IMR-90 (cell line): ENCODE results near the gene PTPN4. TPM values are rescaled to one million over a fixed set of nuclear protein-coding genes. Genes with fewer than 3 reads are reported as not detected.

Source experiments
- ATAC-seq: fragments of 200-7000 bp; cut with Tn5 transposase; 2 replicates; pipeline ENCODE4 v1.9.1; 2020; ENCODE audit warnings: low read depth, mild to moderate bottlenecking, moderate library complexity
- BruUV-seq: library from RNA; stranded (reverse); fragments of 400-500 nt; replicated peaks from 2 replicates; lab custom pipeline; 2021; lab: Mats Ljungman, UMichigan
- CTCF ChIA-PET: fragments of 300-600 bp; formaldehyde crosslinking; extraction: SDS; loops from one replicate; lab custom pipeline; 2021; ENCODE audit warnings: antibody characterized with exemption; lab: Yijun Ruan, JAX
- POLR2A ChIA-PET: fragments of 300-600 bp; sonication (Branson Sonifier 250); formaldehyde crosslinking; loops from one replicate; lab custom pipeline; 2022; ENCODE audit warnings: antibody characterized with exemption; ENCODE audit not compliant: unreplicated experiment; lab: Charles Lee
- DNase-seq: peaks from one replicate; pipeline ENCODE4 v3.0.0; 2013
- H2AFZ ChIP-seq: replicated peaks from 2 replicates; pipeline ENCODE3; 2013; ENCODE audit warnings: low read length, mild to moderate bottlenecking; ENCODE audit not compliant: poor library complexity
- H2AK5ac ChIP-seq: 2 replicates; pipeline ENCODE4 v1.6.1; 2013; ENCODE audit warnings: low read depth, low read length, inconsistent platforms
- H2AK9ac ChIP-seq: replicated peaks from 2 replicates; pipeline ENCODE3; 2013; ENCODE audit warnings: mild to moderate bottlenecking, low read depth, low read length, moderate library complexity; ENCODE audit not compliant: poor library complexity
- H2BK120ac ChIP-seq: 2 replicates; pipeline ENCODE4 v1.6.1; 2013; ENCODE audit warnings: low read depth, low read length, inconsistent platforms
- H2BK15ac ChIP-seq: 3 replicates; pipeline ENCODE4 v1.6.1; 2013; ENCODE audit warnings: low read depth, low read length, inconsistent platforms
- H2BK20ac ChIP-seq: 2 replicates; pipeline ENCODE4 v1.6.1; 2013; ENCODE audit warnings: low read depth, mild to moderate bottlenecking, inconsistent platforms, low read length, moderate library complexity
- H2BK5ac ChIP-seq: 2 replicates; pipeline ENCODE4 v1.6.1; 2013; ENCODE audit warnings: mild to moderate bottlenecking, low read depth, low read length, inconsistent platforms; ENCODE audit not compliant: poor library complexity, severe bottlenecking
- H3K14ac ChIP-seq: replicated peaks from 2 replicates; pipeline ENCODE4 v1.6.1; 2013; ENCODE audit warnings: low read depth, low read length, inconsistent platforms
- H3K18ac ChIP-seq: 2 replicates; pipeline ENCODE4 v1.6.1; 2013; ENCODE audit warnings: low read depth, low read length, control low read depth
- H3K23ac ChIP-seq: 2 replicates; pipeline ENCODE4 v1.6.1; 2013; ENCODE audit warnings: low read depth, low read length, inconsistent platforms
- H3K27ac ChIP-seq: 2 replicates; pipeline ENCODE4 v1.5.1; 2013; ENCODE audit warnings: mild to moderate bottlenecking, control low read depth, low read length; ENCODE audit not compliant: insufficient read depth
- H3K27me3 ChIP-seq: 2 replicates; pipeline ENCODE4 v1.6.1; 2013; ENCODE audit warnings: low read length; ENCODE audit not compliant: control insufficient read depth, insufficient read depth
- H3K36me3 ChIP-seq: 2 replicates; pipeline ENCODE4 v1.6.1; 2013; ENCODE audit warnings: low read length, mixed read lengths; ENCODE audit not compliant: control insufficient read depth, insufficient read depth
- H3K4ac ChIP-seq: 2 replicates; pipeline ENCODE4 v1.6.1; 2013; ENCODE audit warnings: low read depth, low read length, inconsistent platforms
- H3K4me1 ChIP-seq: 2 replicates; pipeline ENCODE4 v1.6.1; 2013; ENCODE audit warnings: low read length, mixed read lengths; ENCODE audit not compliant: control insufficient read depth, insufficient read depth
- H3K4me2 ChIP-seq: 2 replicates; pipeline ENCODE4 v1.6.1; 2013; ENCODE audit warnings: low read depth, mild to moderate bottlenecking, control low read depth, low read length, moderate library complexity
- H3K4me3 ChIP-seq: 2 replicates; pipeline ENCODE4 v1.5.1; 2013; ENCODE audit warnings: low read depth, mild to moderate bottlenecking, control low read depth, low read length, moderate library complexity; ENCODE audit not compliant: insufficient read depth
- H3K56ac ChIP-seq: 2 replicates; pipeline ENCODE4 v1.6.1; 2013; ENCODE audit warnings: low read length, inconsistent platforms; ENCODE audit not compliant: insufficient read depth; ENCODE audit errors: extremely low read depth
- H3K79me1 ChIP-seq, 2 experiments: 2 replicates each; pipeline ENCODE4 v1.6.1; 2013; ENCODE audit warnings: low read length in 2 of 2, inconsistent platforms in 1 of 2, low read depth in 1 of 2
- H3K9ac ChIP-seq: 2 replicates; pipeline ENCODE4 v1.6.1; 2013; ENCODE audit warnings: low read depth, low read length, control low read depth
- H3K9me1 ChIP-seq: 2 replicates; pipeline ENCODE4 v1.6.1; 2013; ENCODE audit warnings: low read length, inconsistent platforms; ENCODE audit not compliant: insufficient read depth
- H3K9me3 ChIP-seq: 2 replicates; pipeline ENCODE4 v1.6.1; 2013; ENCODE audit warnings: low read length; ENCODE audit not compliant: control insufficient read depth, insufficient read depth
- H4K20me1 ChIP-seq: 2 replicates; pipeline ENCODE4 v1.6.1; 2013; ENCODE audit warnings: low read length, inconsistent platforms; ENCODE audit not compliant: insufficient read depth
- H4K5ac ChIP-seq: 2 replicates; pipeline ENCODE4 v1.6.1; 2013; ENCODE audit warnings: mild to moderate bottlenecking, low read depth, low read length, control low read depth
- H4K8ac ChIP-seq, 2 experiments: 2 replicates each; pipeline ENCODE4 v1.6.1; 2013; ENCODE audit warnings: low read depth in 2 of 2, low read length in 2 of 2, control low read depth in 1 of 2, inconsistent platforms in 1 of 2
- H4K91ac ChIP-seq: 2 replicates; pipeline ENCODE4 v1.6.1; 2013; ENCODE audit warnings: low read depth, low read length, inconsistent platforms; ENCODE audit not compliant: insufficient read depth
- BHLHE40 ChIP-seq: fragments of 150-350 bp; IDR thresholded peaks from 2 replicates; pipeline ENCODE4 v1.6.1; 2016; ENCODE audit warnings: mild to moderate bottlenecking, low read depth, low read length
- CEBPB ChIP-seq: IDR thresholded peaks from 2 replicates; pipeline ENCODE4 v1.6.1; 2012; ENCODE audit warnings: low read depth, low read length, improper control_type of control experiment
- CHD1 ChIP-seq: IDR thresholded peaks from 2 replicates; pipeline ENCODE4 v1.6.1; 2012; ENCODE audit warnings: low read depth, low read length, improper control_type of control experiment
- CTCF ChIP-seq: conservative IDR thresholded peaks from 2 replicates; pipeline ENCODE4 v1.5.1; 2012; ENCODE audit warnings: mild to moderate bottlenecking, low read depth, low read length, improper control_type of control experiment
- FOS ChIP-seq: fragments of 150-350 bp; IDR thresholded peaks from 2 replicates; pipeline ENCODE4 v1.6.1; 2016; ENCODE audit warnings: low read depth, low read length
- MAFK ChIP-seq: IDR thresholded peaks from 2 replicates; pipeline ENCODE4 v1.6.1; 2012; ENCODE audit warnings: low read depth, low read length, improper control_type of control experiment
- MAZ ChIP-seq: IDR thresholded peaks from 2 replicates; pipeline ENCODE4 v1.6.1; 2012; ENCODE audit warnings: low read depth, mild to moderate bottlenecking, low read length, improper control_type of control experiment, moderate library complexity, borderline replicate concordance
- MXI1 ChIP-seq: IDR thresholded peaks from 2 replicates; pipeline ENCODE4 v1.6.1; 2012; ENCODE audit warnings: low read depth, mild to moderate bottlenecking, low read length, moderate library complexity, borderline replicate concordance
- NFE2L2 ChIP-seq: fragments of 150-350 bp; IDR thresholded peaks from 2 replicates; pipeline ENCODE4 v1.6.1; 2016; ENCODE audit warnings: low read depth, mild to moderate bottlenecking, low read length
- POLR2A ChIP-seq: IDR thresholded peaks from 2 replicates; pipeline ENCODE4 v1.6.1; 2012; ENCODE audit warnings: mild to moderate bottlenecking, low read depth, low read length
- RAD21 ChIP-seq: IDR thresholded peaks from 2 replicates; pipeline ENCODE4 v1.6.1; 2012; ENCODE audit warnings: low read length, improper control_type of control experiment
- RCOR1 ChIP-seq: IDR thresholded peaks from 2 replicates; pipeline ENCODE4 v1.6.1; 2012; ENCODE audit warnings: mild to moderate bottlenecking, low read length, improper control_type of control experiment; ENCODE audit not compliant: insufficient replicate concordance
- RFX5 ChIP-seq: IDR thresholded peaks from 2 replicates; pipeline ENCODE4 v1.8.0; 2012; ENCODE audit warnings: low read depth, mild to moderate bottlenecking, low read length, moderate library complexity
- SMC3 ChIP-seq: fragments of 150-350 bp; IDR thresholded peaks from 2 replicates; pipeline ENCODE4 v1.6.1; 2016; ENCODE audit warnings: low read depth, mild to moderate bottlenecking, antibody characterized with exemption, low read length, moderate library complexity
- USF2 ChIP-seq: fragments of 150-350 bp; IDR thresholded peaks from 2 replicates; pipeline ENCODE4 v1.6.1; 2017; ENCODE audit warnings: mild to moderate bottlenecking, antibody characterized with exemption, low read length, low read depth
- dilution Hi-C: fragments of 300-500 bp; cut with HindIII; formaldehyde crosslinking; loops from one replicate; pipeline ENCODE4 v1.14.3; 2018; ENCODE audit warnings: low sequenced_read_pairs; ENCODE audit not compliant: unreplicated experiment
- in situ Hi-C: fragments of 300-500 bp; cut with MboI; formaldehyde crosslinking; loops from 3 replicates; pipeline ENCODE4 v1.14.3; 2019; ENCODE audit warnings: low sequenced_read_pairs, inconsistent platforms, mixed read lengths
- intact Hi-C: fragments of 100-400 bp; cut with micrococcal nuclease; formaldehyde crosslinking; loops from 2 replicates; pipeline ENCODE4 v1.10.0; 2022
- polyA plus RNA-seq, 3 experiments: library from polyadenylated mRNA; depleted of rRNA; stranded (reverse); fragments of >200 nt; gene quantifications; 2 replicates each; pipeline ENCODE4 v1.2.3, GENCODE V29; 2012; ENCODE audit warnings: low replicate concordance in 1 of 3
- total RNA-seq: library from RNA; depleted of rRNA; stranded (reverse); fragments of >200 nt; gene quantifications from 2 replicates; pipeline ENCODE4 v1.2.3, GENCODE V29; 2012
- TF ChIP-seq, protein P1 (sequence below): fragments of 150-350 bp; IDR thresholded peaks from 2 replicates; pipeline ENCODE4 v1.6.1; 2016; ENCODE audit warnings: low read depth, mild to moderate bottlenecking, low read length, moderate library complexity, borderline replicate concordance

Gene PTPN4
- total and polyA plus RNA-seq, 2 of the 4 experiments (the other 2 are of a cell fraction), result 2.9 to 19.2 TPM

DNA sequence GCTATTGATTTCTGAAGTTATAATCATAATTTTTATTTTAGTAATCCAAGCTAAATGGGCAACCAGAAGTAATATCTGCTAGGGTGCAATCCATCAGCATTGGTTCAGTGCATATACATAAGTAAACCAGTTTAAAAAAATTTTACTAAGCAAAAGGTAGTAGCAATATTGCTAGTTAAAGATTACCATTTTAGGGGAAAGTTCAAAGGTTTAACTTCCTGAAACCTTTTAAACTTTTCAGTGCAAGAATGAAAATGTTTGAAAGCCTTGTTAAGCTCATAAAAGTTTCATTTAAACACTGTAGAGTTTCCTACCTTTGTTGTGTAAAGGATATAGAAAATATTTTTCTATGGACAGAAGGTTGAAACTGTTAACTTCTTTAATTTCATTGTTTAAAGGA, 222.2 kb downstream of the PTPN4 start:
- H3K4ac ChIP-seq, result no peak overlapping the region
- no TSS peak for BruUV-seq
- no peak overlapping the region for H4K5ac ChIP-seq
- H2AK9ac ChIP-seq, result no peak overlapping the region
- no peak overlapping the region for H2BK5ac ChIP-seq
- ChIA-PET POLR2A (no interaction called here), CTCF (no interaction called here)
- intact Hi-C loops (no loop called here), in situ Hi-C loops (no loop called here), dilution Hi-C loops (no loop called here)
- H2BK120ac ChIP-seq, result no peak overlapping the region
- no peak overlapping the region for H3K56ac ChIP-seq
- H2BK15ac ChIP-seq, result no peak overlapping the region
- H3K36me3 ChIP-seq, result no peaks in the 10 kb centered on the region
- no peak overlapping the region for H3K9ac ChIP-seq
- H3K4me3 ChIP-seq, result no peak overlapping the region
- TF ChIP-seq FOS, result no peak
- TF ChIP-seq MXI1, result no peak
- TF ChIP-seq MAFK, result no peak
- no peak for TF ChIP-seq USF2
- no peak for TF ChIP-seq RAD21
- no peak for TF ChIP-seq RCOR1
- no peak for TF ChIP-seq RFX5
- no peak for TF ChIP-seq CHD1
- no peak for TF ChIP-seq MAZ
- TF ChIP-seq CEBPB, result no peak
- no peak for TF ChIP-seq SMC3
- no peak for TF ChIP-seq BHLHE40
- TF ChIP-seq CTCF, result no peak
- TF ChIP-seq NFE2L2, result no peak
- TF ChIP-seq POLR2A, result no peak
- TF ChIP-seq, protein P1, sequence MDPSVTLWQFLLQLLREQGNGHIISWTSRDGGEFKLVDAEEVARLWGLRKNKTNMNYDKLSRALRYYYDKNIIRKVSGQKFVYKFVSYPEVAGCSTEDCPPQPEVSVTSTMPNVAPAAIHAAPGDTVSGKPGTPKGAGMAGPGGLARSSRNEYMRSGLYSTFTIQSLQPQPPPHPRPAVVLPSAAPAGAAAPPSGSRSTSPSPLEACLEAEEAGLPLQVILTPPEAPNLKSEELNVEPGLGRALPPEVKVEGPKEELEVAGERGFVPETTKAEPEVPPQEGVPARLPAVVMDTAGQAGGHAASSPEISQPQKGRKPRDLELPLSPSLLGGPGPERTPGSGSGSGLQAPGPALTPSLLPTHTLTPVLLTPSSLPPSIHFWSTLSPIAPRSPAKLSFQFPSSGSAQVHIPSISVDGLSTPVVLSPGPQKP, result no peak
- DNase-seq, result no peak
- ATAC-seq, result no peak
- H3K9me3 ChIP-seq, result no peaks in the 10 kb centered on the region
- H4K20me1 ChIP-seq, result no peaks in the 10 kb centered on the region
- no peak overlapping the region for H3K4me2 ChIP-seq
- no peaks in the 10 kb centered on the region for H3K9me1 ChIP-seq
- H2AK5ac ChIP-seq, result no peak overlapping the region
- H2BK20ac ChIP-seq, result no peak overlapping the region
- H4K91ac ChIP-seq, result no peak overlapping the region
- H3K27ac ChIP-seq, result no peak overlapping the region
- no peaks in the 10 kb centered on the region for H3K27me3 ChIP-seq
- no peak overlapping the region for H4K8ac ChIP-seq
- no peak overlapping the region for H3K14ac ChIP-seq
- no peaks in the 10 kb centered on the region for H3K4me1 ChIP-seq
- no peak overlapping the region for H3K23ac ChIP-seq
- no peaks in the 10 kb centered on the region for H3K79me1 ChIP-seq
- H3K18ac ChIP-seq, result no peak overlapping the region
- no peak overlapping the region for H2AFZ ChIP-seq
